Islet precursor cell (in vitro differentiated cells): ENCODE results near the gene ABHD12B.
"Not testable (repeated sequence)": the region's sequence is repeated elsewhere in the genome, so short reads cannot be mapped to it uniquely, and the experiment has no call there.

Experiments used
- DNase-seq: peaks from one replicate; pipeline ENCODE4 v3.0.0-alpha.2; 2018

Gene ABHD12B

DNA sequence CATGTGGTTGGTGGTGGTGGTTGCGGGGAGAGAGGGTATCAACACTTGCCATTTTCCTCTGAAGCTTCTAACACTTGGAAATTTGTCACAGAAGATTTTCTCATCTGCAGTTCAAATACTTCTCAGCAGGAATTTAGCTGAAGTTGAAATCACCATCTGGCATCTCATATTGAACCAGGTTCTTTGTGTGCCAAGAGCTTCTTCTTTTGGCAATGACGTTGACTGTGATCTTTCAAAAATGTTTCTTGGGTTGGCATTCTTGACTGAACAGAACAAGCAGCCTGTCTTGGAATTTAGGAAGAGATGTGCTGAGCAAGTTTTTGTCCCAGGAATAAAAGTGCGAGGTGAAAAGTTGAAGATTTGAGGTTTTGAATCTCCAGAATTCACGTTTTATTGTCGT lies 32.2 kb upstream of the ABHD12B start:
- DNase-seq = no peak

GRCh38 chr14:50844391-50844790 lies 27.5 kb upstream of the ABHD12B start:
- no peak for DNase-seq

DNA sequence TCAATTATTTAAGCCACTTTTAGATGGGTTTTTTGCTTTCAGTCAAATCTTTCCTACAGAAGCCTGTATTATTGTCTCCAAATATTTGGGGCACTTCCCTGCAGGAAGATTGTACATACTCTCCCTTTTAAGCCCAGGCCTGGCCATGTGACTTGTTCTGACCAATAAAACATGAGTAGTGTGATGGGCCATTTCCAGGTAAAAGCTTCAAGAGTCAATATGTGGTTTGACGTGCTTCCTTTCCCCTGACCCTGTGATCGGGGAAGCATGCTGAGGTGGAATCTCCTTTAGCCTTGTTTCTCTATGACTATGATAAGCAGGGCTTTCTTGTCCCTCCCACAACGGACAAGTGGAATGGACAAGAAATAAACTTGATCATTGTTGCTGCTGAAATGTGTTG lies 26.7 kb upstream of the ABHD12B start:
- DNase-seq = no peak

DNA sequence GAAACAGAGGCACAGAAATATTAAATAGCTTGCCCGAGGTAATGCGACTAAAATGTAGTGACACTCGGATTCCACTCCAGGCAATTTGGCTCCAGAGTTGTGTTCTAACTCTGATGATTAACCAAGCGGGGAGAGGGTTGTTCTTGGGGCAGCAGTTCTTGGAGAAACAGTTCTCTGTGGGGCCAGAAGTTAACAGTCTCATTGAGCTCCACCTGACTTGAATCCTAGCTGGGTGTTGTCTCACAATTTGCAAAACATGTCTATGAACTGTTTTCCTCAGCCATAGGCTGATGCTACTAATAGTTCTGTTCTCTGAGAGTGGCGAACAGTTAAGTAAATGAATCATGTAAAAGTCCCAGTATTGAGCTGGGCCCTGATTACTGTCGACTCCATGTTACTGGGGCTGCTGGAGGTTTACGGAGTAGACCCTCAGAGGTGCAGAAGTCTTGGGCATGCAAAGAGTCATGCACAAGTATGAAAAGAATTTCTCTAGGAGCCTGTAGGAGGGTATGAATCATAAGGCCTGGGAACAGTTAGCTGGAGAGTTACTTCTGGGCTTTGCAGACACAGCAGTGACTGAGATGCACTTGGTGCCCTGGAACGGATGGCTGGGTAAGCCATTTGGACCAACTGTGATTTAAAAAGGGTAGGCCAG lies 25.5 kb upstream of the ABHD12B start:
- peak; percentile 88 for DNase-seq

GRCh38 chr14:50853891-50854290 lies 18.0 kb upstream of the ABHD12B start:
- no peak for DNase-seq

- DNase-seq = no peak
Observed at GRCh38 chr14:50854521-50854920, 17.3 kb upstream of the ABHD12B start.

- no peak for DNase-seq
Observed at GRCh38 chr14:50855558-50855957, 16.3 kb upstream of the ABHD12B start.

DNA sequence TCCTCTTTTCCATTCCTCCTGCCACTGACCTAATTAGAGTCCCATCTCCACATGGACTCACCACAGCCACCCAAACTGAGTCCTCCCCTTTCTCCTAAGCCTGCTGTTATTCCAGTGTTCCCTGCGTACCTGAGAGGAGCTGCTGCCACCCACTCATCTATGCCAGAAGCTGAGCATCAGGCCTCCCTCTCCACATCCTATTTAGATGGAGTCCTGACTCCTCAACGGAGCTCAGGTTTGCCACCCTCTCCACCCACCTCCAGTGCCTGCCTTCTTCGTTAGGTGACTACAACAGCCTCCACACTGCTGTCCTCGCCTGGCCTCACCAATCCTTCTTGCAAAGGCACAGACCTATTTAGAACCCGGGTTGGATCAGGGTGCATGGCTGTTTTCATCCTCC lies 15.2 kb upstream of the ABHD12B start:
- no peak for DNase-seq

- no peak for DNase-seq
Observed at GRCh38 chr14:50859296-50859624, 12.6 kb upstream of the ABHD12B start.

GRCh38 chr14:50860478-50861086 lies 11.3 kb upstream of the ABHD12B start:
- DNase-seq = peak; percentile 82

DNA sequence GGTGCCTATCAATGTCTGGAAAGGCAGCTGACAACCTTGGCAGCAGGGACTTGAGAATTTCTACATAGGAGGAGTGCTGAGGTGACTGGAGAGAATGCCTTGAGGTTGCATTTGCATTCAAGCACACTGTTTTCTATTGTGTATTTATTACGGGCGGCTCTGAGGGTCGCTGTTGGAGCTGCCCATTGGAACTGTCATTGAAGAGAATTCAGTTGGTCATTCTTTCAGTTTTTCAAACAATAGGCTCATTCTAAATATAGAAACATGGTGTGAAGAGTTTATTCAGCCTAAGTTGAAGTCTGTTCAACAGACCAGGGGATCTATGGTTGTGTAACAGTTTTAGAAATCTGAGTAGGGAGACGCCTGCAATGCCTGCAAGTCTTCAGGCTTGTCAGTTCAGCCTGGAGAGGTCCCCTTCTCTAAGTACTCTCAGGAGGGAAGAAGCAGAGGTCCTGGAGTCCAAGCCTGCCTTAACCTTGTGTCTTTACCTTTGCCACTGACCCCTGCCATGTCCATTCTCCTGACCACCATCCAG lies 9.8 kb upstream of the ABHD12B start:
- no peak for DNase-seq

DNA sequence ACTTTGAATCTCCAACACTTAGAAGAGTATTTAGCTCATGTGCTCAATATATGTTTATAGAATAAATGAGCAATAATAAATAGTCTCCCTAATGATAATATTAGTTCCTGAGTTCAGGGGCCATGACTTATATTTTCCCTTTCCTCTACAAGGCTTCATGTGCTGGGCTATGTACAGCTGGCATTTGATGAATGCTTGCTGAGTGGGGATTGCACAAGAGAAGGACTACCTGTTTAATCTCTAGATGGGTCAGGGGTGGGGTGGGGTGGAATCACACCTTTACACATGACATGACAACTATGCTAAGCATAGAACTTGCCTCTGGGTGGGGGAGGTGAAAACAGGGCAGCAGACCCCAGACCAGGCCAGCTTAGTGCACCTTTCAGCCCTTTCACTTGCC lies 7.6 kb upstream of the ABHD12B start:
- DNase-seq = no peak

GRCh38 chr14:50864946-50865345 lies 6.9 kb upstream of the ABHD12B start:
- no peak for DNase-seq

DNA sequence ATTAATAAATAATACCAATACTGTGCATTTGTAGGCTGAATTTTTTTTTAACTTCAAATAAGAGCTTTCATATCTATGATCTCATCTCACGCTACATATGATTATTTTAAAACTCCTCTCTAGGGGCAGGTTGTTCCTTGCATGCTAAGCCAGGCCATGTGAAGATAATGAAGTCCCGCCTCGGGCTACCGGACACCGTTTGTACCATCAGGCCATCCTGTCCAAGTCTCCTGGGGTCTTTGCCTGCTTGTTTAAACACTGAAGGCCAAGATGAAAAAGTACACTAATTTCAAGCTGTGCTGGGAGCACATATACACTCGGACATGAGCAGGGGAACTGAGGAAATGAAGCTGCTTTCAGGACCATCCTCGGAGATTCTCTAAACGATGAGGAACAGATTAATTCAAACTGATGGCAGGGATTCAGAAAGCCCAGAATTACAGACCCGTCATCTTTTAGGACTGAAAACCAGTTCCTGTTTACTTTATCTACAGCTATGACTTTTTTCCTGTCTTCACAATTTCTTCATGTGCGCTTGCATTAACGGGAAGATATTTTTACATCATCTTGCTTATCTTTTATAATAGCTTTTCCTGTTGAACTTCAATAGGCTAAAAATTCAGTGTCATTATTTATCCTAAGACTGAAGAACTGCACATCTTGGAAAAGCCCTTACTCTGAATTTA lies 6.3 kb upstream of the ABHD12B start:
- DNase-seq = no peak

DNA sequence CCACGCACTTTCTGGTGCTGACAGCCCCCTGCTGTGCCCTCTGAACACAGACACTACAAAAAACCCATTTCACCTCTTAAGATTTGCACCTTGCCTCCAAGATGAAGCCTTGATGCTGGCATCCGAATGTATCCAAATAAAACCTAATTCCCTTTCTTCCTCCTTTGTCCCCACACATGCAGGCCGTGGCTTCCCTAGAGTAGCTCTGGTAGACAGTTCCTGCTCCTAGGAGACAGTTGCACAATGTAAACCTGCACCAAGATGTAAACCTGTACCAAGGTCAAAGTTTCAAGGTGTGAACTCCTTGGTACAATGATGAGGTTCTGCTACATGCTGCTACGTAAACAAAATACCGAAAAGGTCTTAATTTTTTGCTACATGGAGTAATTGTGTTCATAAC lies 625 bp upstream of the ABHD12B start:
- DNase-seq = no peak

- DNase-seq = no peak
Observed at GRCh38 chr14:50874757-50875156, 2.9 kb downstream of the ABHD12B start.

DNA sequence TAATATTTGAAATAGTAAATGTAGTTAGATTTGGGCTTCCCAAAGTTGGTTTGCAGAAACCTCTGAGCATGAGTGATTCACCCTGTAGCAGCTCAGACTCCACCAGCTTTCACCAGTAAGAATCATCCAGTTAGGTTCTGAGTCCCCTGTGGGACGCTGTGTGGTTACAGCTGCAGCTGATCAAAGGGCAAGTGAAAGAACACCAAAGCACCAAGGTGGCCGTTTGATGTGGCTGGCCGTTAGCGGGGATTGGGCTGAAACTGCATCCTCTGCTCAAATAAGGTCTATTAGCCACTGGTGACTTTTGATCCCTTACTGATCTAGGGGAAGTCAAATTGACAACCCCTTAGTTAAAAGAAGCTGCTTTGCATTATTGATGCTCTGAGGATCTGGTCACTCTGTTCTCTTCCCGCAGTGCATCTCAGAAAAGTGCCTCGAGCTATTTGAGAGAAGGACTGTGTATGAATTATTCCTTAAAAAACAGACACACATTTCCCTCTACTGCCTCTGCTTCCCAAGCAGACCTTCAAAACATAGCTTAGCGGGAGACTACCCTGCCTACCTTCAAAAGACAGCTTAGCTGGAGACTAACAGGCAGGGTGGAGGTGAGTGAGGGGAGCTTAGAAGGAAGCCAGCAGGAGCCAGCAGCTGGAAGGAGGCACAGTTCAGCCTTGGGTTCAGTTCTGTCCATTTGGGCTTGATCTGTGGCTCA lies 3.7 kb downstream of the ABHD12B start:
- DNase-seq = peak; percentile 76

DNA sequence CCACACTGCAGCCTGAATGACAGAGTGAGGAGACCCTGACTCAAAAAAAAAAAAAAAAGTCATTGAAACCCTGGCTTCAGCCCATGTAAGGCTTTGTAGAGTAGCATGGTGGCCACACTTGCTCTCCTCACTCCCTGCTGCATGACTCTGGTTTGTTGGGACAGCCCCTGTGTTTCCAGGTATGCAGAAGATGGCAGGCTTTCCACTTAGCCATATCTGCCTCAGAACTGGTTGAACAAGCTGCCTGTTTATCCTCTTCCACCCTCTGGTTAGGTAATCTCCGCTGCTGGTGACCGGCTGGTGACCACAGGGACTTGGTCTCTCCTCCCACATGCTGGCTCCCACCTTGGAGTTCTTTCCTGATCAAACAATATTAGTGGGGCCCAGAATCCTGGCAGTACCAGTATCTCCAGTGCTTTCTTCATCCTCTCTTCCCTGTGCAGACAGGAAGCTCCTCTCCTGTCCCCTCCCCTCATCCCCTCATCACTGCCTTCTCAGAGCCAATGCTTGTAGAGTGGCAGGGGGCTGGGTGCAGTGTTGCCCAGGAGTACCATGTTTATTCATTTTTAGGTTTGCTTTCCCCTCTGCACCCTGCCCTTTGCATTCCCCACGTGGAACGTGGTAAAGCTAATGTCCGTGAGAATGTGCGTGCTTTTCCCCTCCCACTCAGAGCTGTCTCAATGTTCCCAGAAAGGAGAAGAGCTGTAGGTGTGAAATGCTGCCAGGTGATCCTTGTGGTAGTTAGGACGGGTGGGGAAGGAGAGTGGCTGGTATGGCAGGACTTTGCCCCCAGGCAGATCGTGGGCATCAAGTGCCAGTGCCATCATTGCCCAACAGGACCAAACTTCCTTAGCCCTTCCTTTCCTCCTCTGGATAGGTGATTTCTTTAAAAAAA lies 11.3 kb downstream of the ABHD12B start:
- peak; percentile 85 for DNase-seq

- DNase-seq = no peak
Observed at GRCh38 chr14:50883827-50884197, 12.0 kb downstream of the ABHD12B start.

GRCh38 chr14:50887476-50887875 lies 15.6 kb downstream of the ABHD12B start:
- DNase-seq = no peak

- DNase-seq = peak; percentile 88
Observed at GRCh38 chr14:50892255-50892654, 20.4 kb downstream of the ABHD12B start.

DNA sequence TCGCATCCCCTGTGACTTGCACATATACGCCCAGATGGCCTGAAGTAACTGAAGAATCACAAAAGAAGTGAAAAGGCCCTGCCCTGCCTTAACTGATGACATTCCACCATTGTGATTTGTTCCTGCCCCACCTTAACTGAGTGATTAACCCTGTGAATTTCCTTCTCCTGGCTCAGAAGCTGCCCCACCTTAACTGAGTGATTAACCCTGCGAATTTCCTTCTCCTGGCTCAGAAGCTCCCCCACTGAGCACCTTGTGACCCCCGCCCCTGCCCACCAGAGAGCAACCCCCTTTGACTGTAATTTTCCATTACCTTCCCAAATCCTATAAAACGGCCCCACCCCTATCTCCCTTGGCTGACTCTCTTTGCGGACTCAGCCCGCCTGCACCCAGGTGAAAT lies 24.6 kb downstream of the ABHD12B start:
- not testable (repeated sequence) for DNase-seq

DNA sequence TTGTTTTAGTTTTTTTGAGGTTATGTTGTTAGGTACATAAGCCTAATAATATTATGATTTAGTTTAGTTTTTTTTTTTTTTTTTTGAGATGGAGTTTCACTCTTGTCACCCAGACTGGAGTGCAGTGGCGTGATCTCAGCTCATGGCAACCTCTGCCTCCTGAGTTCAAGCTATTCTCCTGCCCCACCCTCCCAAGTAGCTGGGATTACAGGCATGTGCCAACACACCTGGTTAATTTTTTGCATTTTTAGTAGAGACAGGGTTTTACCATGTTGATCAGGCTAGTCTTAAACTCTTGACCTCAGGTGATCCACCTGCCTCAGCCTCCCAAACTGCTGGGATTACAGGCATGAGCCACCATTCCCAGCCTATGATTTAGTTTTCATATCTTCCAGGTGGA lies 25.2 kb downstream of the ABHD12B start:
- DNase-seq = not testable (repeated sequence)
